SK-N-SH treated with all-trans-retinoic acid at 6 μM for 48 hours (cell line): Measurements from ENCODE around the gene DHX9.

Experiments
- ATAC-seq: fragments of 200-7000 bp; cut with Tn5 transposase; 3 replicates; pipeline ENCODE4 v1.9.1; 2020; ENCODE audit warnings: mild to moderate bottlenecking, moderate library complexity
- ARNTL ChIP-seq: fragments of 450-650 bp; formaldehyde crosslinking; IDR thresholded peaks from 2 replicates; pipeline ENCODE4 v1.5.0; 2020; ENCODE audit warnings: low read depth, mild to moderate bottlenecking, moderate library complexity, borderline replicate concordance
- BACH2 ChIP-seq: fragments of 250-450 bp; sonication (Bioruptor Pico); IDR thresholded peaks from 2 replicates; pipeline ENCODE4 v1.9.0; 2021; ENCODE audit warnings: mild to moderate bottlenecking, borderline replicate concordance
- CSDC2 ChIP-seq: fragments of 250-450 bp; sonication (Bioruptor Pico); IDR thresholded peaks from 2 replicates; pipeline ENCODE4 v1.5.0; 2020; ENCODE audit warnings: mild to moderate bottlenecking, moderate library complexity
- ESRRG ChIP-seq: fragments of 250-450 bp; sonication (Bioruptor Pico); IDR thresholded peaks from 2 replicates; pipeline ENCODE4 v1.6.1; 2021; ENCODE audit warnings: mild to moderate bottlenecking
- GLIS3 ChIP-seq: fragments of 250-450 bp; sonication (Bioruptor Pico); IDR thresholded peaks from 2 replicates; pipeline ENCODE4 v1.5.0; 2020; ENCODE audit warnings: mild to moderate bottlenecking, moderate library complexity
- ISL1 ChIP-seq: fragments of 250-450 bp; sonication (Bioruptor Pico); IDR thresholded peaks from 2 replicates; pipeline ENCODE4 v2.1.2; 2022; ENCODE audit warnings: mild to moderate bottlenecking, moderate library complexity
- OSR1 ChIP-seq: fragments of 250-450 bp; sonication (Bioruptor Pico); IDR thresholded peaks from 2 replicates; pipeline ENCODE4 v1.8.0; 2022; ENCODE audit warnings: moderate library complexity, mild to moderate bottlenecking, inconsistent platforms
- PPARA ChIP-seq: fragments of 250-450 bp; sonication (Bioruptor Pico); IDR thresholded peaks from 2 replicates; pipeline ENCODE4 v1.5.0; 2020; ENCODE audit warnings: mild to moderate bottlenecking, borderline replicate concordance
- RARB ChIP-seq: fragments of 250-450 bp; sonication (Bioruptor Pico); IDR thresholded peaks from 2 replicates; pipeline ENCODE4 v1.8.0; 2021; ENCODE audit warnings: mild to moderate bottlenecking, moderate library complexity
- SNAI2 ChIP-seq: fragments of 250-450 bp; sonication (Bioruptor Pico); IDR thresholded peaks from 2 replicates; pipeline ENCODE4 v1.5.0; 2020; ENCODE audit warnings: mild to moderate bottlenecking, moderate library complexity
- TCF4 ChIP-seq: fragments of 250-450 bp; sonication (Bioruptor Pico); IDR thresholded peaks from 2 replicates; pipeline ENCODE4 v1.8.0; 2021; ENCODE audit warnings: mild to moderate bottlenecking, moderate library complexity, borderline replicate concordance
- TOX ChIP-seq: fragments of 250-450 bp; sonication (Bioruptor Pico); IDR thresholded peaks from 2 replicates; pipeline ENCODE4 v1.8.0; 2021; ENCODE audit warnings: mild to moderate bottlenecking, moderate library complexity, borderline replicate concordance
- ZC3H10 ChIP-seq: fragments of 250-450 bp; sonication (Bioruptor Pico); IDR thresholded peaks from 2 replicates; pipeline ENCODE4 v1.5.1; 2021; ENCODE audit warnings: mild to moderate bottlenecking, moderate library complexity
- ZFP30 ChIP-seq: fragments of 450-650 bp; formaldehyde crosslinking; IDR thresholded peaks from 2 replicates; pipeline ENCODE4 v1.5.0; 2022; ENCODE audit warnings: mild to moderate bottlenecking, moderate library complexity
- ZNF565 ChIP-seq: fragments of 450-650 bp; formaldehyde crosslinking; conservative IDR thresholded peaks from 2 replicates; pipeline ENCODE4 v1.5.0; 2020; ENCODE audit warnings: low read depth, mild to moderate bottlenecking, moderate library complexity
- ZNF70 ChIP-seq: fragments of 450-650 bp; formaldehyde crosslinking; IDR thresholded peaks from 2 replicates; pipeline ENCODE4 v1.5.0; 2020; ENCODE audit warnings: mild to moderate bottlenecking, moderate library complexity
- ZNF8 ChIP-seq: fragments of 450-650 bp; formaldehyde crosslinking; IDR thresholded peaks from 2 replicates; pipeline ENCODE4 v1.5.0; 2020; ENCODE audit warnings: mild to moderate bottlenecking, moderate library complexity
- TF ChIP-seq, protein P1 (sequence below): fragments of 250-450 bp; sonication (Bioruptor Pico); IDR thresholded peaks from 2 replicates; pipeline ENCODE4 v1.5.1; 2021; ENCODE audit warnings: mild to moderate bottlenecking, moderate library complexity
- TF ChIP-seq, protein P2 (sequence below): fragments of 250-450 bp; sonication (Bioruptor Pico); IDR thresholded peaks from 2 replicates; pipeline ENCODE4 v1.5.0; 2020; ENCODE audit warnings: mild to moderate bottlenecking, moderate library complexity
- TF ChIP-seq, protein P3 (sequence below): fragments of 250-450 bp; sonication (Bioruptor Pico); IDR thresholded peaks from 2 replicates; pipeline ENCODE4 v1.8.0; 2020; ENCODE audit warnings: mild to moderate bottlenecking, moderate library complexity, borderline replicate concordance

Gene DHX9

DNA sequence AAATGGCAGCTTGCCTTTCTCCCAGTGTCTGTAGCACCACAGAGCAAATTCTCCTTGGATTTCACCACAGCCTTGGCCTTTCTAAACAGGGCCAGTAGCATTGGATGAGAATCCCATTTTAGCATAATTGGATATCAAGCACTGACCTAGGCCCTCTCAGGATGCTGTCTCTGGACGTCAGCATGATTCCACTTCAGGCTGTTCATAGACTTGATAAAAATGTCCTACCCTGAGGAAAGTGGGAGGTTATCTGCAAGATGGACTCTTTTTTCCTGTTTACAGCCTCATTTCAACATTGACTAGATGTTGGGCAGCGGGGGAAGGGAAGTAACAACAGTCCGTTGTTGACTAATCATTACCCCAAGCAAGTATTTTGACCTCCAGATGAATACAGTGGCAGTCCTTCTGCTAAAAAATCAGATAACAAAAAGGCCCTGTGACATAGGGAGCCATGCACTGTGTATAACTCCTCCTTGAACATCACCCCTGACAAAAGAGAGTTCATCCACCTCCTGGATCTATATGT, 44.4 kb upstream of the DHX9 start:
- TF ChIP-seq, protein P1, sequence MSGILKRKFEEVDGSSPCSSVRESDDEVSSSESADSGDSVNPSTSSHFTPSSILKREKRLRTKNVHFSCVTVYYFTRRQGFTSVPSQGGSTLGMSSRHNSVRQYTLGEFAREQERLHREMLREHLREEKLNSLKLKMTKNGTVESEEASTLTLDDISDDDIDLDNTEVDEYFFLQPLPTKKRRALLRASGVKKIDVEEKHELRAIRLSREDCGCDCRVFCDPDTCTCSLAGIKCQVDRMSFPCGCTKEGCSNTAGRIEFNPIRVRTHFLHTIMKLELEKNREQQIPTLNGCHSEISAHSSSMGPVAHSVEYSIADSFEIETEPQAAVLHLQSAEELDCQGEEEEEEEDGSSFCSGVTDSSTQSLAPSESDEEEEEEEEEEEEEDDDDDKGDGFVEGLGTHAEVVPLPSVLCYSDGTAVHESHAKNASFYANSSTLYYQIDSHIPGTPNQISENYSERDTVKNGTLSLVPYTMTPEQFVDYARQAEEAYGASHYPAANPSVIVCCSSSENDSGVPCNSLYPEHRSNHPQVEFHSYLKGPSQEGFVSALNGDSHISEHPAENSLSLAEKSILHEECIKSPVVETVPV (CRISPR knock-in tag), result no peak
- TF ChIP-seq ZNF70 (CRISPR knock-in tag), result no peak
- no peak for TF ChIP-seq GLIS3 (CRISPR knock-in tag)
- TF ChIP-seq ARNTL (CRISPR knock-in tag), result no peak
- TF ChIP-seq ZNF565, result no peak
- no peak for TF ChIP-seq PPARA
- TF ChIP-seq CSDC2 (CRISPR knock-in tag), result no peak
- TF ChIP-seq TOX, result no peak
- TF ChIP-seq ZNF8 (CRISPR knock-in tag), result no peak
- no peak for TF ChIP-seq ZC3H10 (CRISPR knock-in tag)
- TF ChIP-seq, protein P2, sequence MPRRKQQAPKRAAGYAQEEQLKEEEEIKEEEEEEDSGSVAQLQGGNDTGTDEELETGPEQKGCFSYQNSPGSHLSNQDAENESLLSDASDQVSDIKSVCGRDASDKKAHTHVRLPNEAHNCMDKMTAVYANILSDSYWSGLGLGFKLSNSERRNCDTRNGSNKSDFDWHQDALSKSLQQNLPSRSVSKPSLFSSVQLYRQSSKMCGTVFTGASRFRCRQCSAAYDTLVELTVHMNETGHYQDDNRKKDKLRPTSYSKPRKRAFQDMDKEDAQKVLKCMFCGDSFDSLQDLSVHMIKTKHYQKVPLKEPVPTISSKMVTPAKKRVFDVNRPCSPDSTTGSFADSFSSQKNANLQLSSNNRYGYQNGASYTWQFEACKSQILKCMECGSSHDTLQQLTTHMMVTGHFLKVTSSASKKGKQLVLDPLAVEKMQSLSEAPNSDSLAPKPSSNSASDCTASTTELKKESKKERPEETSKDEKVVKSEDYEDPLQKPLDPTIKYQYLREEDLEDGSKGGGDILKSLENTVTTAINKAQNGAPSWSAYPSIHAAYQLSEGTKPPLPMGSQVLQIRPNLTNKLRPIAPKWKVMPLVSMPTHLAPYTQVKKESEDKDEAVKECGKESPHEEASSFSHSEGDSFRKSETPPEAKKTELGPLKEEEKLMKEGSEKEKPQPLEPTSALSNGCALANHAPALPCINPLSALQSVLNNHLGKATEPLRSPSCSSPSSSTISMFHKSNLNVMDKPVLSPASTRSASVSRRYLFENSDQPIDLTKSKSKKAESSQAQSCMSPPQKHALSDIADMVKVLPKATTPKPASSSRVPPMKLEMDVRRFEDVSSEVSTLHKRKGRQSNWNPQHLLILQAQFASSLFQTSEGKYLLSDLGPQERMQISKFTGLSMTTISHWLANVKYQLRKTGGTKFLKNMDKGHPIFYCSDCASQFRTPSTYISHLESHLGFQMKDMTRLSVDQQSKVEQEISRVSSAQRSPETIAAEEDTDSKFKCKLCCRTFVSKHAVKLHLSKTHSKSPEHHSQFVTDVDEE (CRISPR knock-in tag), result no peak
- TF ChIP-seq SNAI2, result no peak
- no peak for TF ChIP-seq RARB
- ATAC-seq, result no peak

DNA sequence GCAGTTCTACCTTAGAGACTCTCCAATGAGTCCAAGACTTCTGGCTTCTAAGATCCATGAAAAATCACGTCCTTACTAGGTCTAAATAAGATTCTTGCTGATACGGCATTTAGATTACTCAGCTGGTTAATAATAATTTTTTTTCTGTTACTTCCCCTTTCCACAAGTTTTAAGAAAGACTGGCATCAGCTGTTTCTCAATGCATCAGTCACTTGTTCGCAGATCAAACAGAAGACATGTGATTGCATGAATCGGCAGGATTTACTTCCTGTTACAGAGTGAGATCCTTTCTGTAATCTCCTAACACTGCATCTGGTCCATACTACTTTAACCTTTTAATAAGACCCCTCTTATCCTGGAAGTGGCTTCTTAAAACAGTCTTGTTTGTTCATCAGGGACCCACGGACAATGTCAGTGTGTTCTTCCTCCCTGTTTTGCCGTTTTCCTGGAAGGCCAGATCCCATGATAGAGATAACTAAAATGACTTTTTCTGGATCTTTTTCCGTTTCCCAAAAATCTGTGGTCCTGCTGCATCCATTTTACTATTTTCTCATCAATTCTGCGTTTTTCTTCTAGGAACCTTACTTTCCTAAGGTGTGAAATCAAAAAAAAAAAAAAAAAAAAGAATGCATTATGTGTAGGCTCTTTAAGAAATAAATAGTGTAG, 43.5 kb upstream of the DHX9 start:
- TF ChIP-seq, protein P1 (CRISPR knock-in tag), result no peak
- TF ChIP-seq RARB (no peak), ZNF8 (CRISPR knock-in tag) (no peak), OSR1 (CRISPR knock-in tag) (no peak), ESRRG (CRISPR knock-in tag) (no peak), SNAI2 (no peak), BACH2 (CRISPR knock-in tag) (no peak)
- TF ChIP-seq, protein P2 (CRISPR knock-in tag), result no peak
- ATAC-seq, result no peak

DNA sequence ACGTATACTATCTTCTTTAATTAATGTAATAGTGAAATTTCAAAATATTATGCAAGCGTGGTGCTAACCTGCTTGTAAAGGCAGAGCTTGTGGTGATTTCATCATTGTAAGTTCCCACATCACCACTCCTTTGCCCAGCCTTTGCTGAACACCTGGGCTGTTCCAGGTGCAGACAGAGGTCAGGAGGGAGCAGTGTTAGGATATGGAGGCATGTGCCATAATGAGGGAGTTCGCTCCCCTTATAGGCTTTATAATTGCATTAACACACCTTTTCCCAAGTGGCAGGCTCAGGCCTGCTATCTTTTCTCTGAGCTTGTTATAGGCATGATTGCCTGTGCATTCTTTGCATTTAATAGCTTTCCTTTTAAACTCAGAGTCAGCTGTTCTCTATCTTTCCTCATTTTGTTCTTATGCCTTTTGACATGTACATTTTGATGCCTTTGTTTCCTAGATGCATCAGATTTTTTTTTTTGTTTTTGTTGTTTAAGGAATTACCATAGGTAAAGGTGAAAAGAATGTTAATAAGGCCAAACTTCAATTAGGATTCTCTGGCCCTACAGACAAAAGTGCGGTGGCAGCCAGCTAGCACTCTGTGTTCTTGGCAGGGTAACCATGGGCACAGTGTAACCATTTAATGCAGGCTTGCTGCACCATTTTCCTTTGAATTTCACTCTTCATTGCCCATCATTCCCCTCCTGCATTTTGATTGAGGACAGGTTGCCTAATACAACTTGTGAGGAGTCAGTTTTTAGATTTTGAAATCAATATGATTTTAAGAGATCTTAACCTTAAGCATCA, 36.9 kb upstream of the DHX9 start:
- ATAC-seq, result no peak
- TF ChIP-seq ZFP30 (CRISPR knock-in tag), result no peak
- TF ChIP-seq TOX, result no peak
- TF ChIP-seq PPARA, result no peak
- no peak for TF ChIP-seq OSR1 (CRISPR knock-in tag)
- TF ChIP-seq ARNTL (CRISPR knock-in tag), result no peak
- TF ChIP-seq BACH2 (CRISPR knock-in tag), result no peak
- no peak for TF ChIP-seq ISL1 (CRISPR knock-in tag)
- TF ChIP-seq RARB, result no peak
- TF ChIP-seq, protein P2 (CRISPR knock-in tag), result no peak
- TF ChIP-seq, protein P3, sequence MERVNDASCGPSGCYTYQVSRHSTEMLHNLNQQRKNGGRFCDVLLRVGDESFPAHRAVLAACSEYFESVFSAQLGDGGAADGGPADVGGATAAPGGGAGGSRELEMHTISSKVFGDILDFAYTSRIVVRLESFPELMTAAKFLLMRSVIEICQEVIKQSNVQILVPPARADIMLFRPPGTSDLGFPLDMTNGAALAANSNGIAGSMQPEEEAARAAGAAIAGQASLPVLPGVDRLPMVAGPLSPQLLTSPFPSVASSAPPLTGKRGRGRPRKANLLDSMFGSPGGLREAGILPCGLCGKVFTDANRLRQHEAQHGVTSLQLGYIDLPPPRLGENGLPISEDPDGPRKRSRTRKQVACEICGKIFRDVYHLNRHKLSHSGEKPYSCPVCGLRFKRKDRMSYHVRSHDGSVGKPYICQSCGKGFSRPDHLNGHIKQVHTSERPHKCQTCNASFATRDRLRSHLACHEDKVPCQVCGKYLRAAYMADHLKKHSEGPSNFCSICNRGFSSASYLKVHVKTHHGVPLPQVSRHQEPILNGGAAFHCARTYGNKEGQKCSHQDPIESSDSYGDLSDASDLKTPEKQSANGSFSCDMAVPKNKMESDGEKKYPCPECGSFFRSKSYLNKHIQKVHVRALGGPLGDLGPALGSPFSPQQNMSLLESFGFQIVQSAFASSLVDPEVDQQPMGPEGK (CRISPR knock-in tag), result no peak
- TF ChIP-seq ZC3H10 (CRISPR knock-in tag), result no peak
- no peak for TF ChIP-seq CSDC2 (CRISPR knock-in tag)
- no peak for TF ChIP-seq TCF4 (CRISPR knock-in tag)
- TF ChIP-seq GLIS3 (CRISPR knock-in tag), result no peak
- TF ChIP-seq ZNF70 (CRISPR knock-in tag), result no peak
